ENCODE data around the gene FALEC.

FALEC gene

GRCh38 chr1:150567341-150567716 lies 51.8 kb downstream of the FALEC start:
- TF ChIP-seq CTCF (IDR thresholded peaks at IDR 0.05): no peak

DNA sequence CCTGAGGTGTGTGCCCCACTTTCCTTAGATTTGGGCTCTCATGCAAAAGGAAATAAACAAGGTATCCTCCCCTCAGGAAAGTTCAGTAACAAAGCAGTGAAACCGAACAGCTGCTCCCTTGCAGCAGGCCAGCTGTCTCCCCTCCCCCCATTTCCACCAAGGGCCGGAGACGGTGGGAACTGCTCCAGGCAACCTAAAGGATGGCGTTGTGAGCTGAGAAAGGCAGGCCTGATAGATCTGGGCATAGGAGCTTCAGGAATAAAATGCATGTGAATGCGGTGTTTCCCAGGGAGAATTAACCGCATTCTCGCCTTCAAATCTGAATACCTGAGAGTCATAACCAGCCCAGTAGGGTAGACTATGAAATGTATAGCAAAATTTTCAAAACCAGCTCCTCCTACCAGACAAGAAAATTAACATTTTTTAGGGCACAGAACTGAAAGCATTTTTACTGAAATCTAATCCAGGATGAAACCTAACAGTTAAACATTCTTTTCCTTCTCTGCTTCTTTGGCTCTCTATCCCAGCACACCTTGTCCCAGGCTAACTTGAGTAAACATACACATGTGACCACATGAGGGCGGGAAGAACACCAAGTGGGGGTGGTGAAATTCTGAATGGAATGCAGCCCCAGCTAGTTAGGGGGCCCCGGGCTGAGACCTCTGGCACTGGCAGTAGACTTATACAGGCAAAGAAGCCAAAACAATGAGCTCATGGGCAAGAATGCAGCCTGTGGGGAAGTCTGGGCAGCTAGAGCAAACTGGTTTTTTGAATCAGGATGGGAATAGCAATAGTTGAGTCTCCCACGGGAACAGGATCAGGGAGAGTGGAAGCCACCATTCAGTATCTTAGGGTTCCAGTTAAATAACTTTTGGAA lies 52.4 kb downstream of the FALEC start:
- TF ChIP-seq CTCF (IDR thresholded peaks at IDR 0.05): no peak

DNA sequence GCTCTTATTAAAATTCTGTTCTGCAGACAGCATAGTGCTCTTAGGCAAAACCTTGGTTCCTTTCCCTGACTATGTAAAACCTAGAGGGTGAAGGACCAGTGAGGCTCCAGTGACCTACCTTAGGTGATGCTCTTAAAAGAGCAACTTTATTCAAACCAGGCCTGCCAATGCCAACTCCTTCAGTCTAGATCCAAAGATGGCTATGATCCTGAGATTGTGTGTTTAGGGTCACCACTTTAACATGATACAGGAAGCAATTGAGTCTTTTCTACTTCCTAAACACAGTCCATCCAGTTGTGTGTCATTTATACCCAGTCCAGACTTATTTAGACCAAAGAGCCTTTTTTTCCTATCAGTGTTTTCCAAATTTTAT lies 53.0 kb downstream of the FALEC start:
- TF ChIP-seq CTCF (IDR thresholded peaks at IDR 0.05): no peak

DNA sequence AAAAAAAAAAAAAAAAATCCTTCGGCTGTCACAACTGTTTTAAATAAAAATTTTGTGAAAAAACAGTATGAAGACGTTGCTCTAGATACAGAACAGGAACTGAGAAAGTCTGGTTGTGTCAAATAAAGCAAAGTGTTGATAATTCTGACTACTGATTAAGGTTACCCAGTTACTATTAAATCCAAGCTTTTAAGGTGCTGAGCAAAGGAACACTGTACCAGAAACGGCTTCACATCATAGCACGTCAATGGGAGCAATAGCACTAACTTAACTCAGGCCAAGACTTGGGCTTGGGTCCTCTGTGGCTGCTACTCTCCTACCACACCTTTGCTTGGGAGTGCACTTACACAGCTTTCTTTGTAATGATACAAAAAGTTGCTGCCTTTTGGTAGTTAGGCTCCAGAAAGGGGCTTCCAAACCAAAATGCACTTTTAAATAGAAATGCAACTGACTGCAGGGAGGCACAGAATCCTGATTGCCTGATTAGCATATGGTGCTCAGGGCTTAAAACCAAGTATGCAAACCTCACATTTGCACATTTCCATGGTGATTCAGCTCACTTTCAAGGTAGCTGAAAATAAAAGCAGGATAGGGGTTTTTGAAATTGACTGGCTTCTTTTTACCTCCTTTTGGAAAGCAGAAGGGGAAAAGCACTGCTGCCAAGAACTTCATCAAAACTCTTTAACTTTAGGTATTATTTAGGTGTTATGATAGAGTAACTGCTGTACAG lies 57.5 kb downstream of the FALEC start:
- no peak for TF ChIP-seq CTCF (IDR thresholded peaks at IDR 0.05)

GRCh38 chr1:150574260-150575071 lies 58.9 kb downstream of the FALEC start:
- TF ChIP-seq CTCF (IDR thresholded peaks at IDR 0.05): no peak

DNA sequence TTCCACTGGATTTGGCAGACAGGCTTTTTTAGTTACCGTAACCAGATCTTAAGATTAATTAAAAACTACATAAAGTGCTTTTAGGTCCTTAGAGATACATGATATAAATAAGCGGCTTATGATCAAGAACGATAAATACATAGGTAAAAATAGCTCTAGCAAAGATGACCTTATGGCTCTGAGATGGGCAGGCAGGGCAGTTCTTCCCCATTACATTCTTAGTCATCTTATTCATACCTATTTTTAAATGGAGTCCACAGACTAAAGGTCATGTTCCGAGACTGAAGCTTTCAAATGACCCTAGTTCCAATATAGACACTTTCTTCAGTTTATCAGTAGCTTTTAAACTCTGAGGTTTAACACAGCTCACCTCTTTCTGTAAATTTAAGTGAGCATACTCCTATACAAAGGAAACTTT lies 59.5 kb downstream of the FALEC start:
- no peak for TF ChIP-seq CTCF (IDR thresholded peaks at IDR 0.05)
